IMR-90 (cell line): Measurements from ENCODE around the gene MXD4. TPM values are rescaled to one million over a fixed set of nuclear protein-coding genes. Genes with fewer than 3 reads are reported as not detected.

Source experiments
- ATAC-seq: fragments of 200-7000 bp; cut with Tn5 transposase; 2 replicates; pipeline ENCODE4 v1.9.1; 2020; ENCODE audit warnings: low read depth, mild to moderate bottlenecking, moderate library complexity
- BruUV-seq: library from RNA; stranded (reverse); fragments of 400-500 nt; replicated peaks from 2 replicates; lab custom pipeline; 2021; lab: Mats Ljungman, UMichigan
- CTCF ChIA-PET: fragments of 300-600 bp; formaldehyde crosslinking; extraction: SDS; loops from one replicate; lab custom pipeline; 2021; ENCODE audit warnings: antibody characterized with exemption; lab: Yijun Ruan, JAX
- POLR2A ChIA-PET: fragments of 300-600 bp; sonication (Branson Sonifier 250); formaldehyde crosslinking; loops from one replicate; lab custom pipeline; 2022; ENCODE audit warnings: antibody characterized with exemption; ENCODE audit not compliant: unreplicated experiment; lab: Charles Lee
- DNase-seq: peaks from one replicate; pipeline ENCODE4 v3.0.0; 2013
- H2AFZ ChIP-seq: replicated peaks from 2 replicates; pipeline ENCODE3; 2013; ENCODE audit warnings: low read length, mild to moderate bottlenecking; ENCODE audit not compliant: poor library complexity
- H2AK5ac ChIP-seq: 2 replicates; pipeline ENCODE4 v1.6.1; 2013; ENCODE audit warnings: low read depth, low read length, inconsistent platforms
- H2AK9ac ChIP-seq: replicated peaks from 2 replicates; pipeline ENCODE3; 2013; ENCODE audit warnings: mild to moderate bottlenecking, low read depth, low read length, moderate library complexity; ENCODE audit not compliant: poor library complexity
- H2BK120ac ChIP-seq: 2 replicates; pipeline ENCODE4 v1.6.1; 2013; ENCODE audit warnings: low read depth, low read length, inconsistent platforms
- H2BK15ac ChIP-seq: 3 replicates; pipeline ENCODE4 v1.6.1; 2013; ENCODE audit warnings: low read depth, low read length, inconsistent platforms
- H2BK20ac ChIP-seq: 2 replicates; pipeline ENCODE4 v1.6.1; 2013; ENCODE audit warnings: low read depth, mild to moderate bottlenecking, inconsistent platforms, low read length, moderate library complexity
- H2BK5ac ChIP-seq: 2 replicates; pipeline ENCODE4 v1.6.1; 2013; ENCODE audit warnings: mild to moderate bottlenecking, low read depth, low read length, inconsistent platforms; ENCODE audit not compliant: poor library complexity, severe bottlenecking
- H3K14ac ChIP-seq: replicated peaks from 2 replicates; pipeline ENCODE4 v1.6.1; 2013; ENCODE audit warnings: low read depth, low read length, inconsistent platforms
- H3K18ac ChIP-seq: 2 replicates; pipeline ENCODE4 v1.6.1; 2013; ENCODE audit warnings: low read depth, low read length, control low read depth
- H3K23ac ChIP-seq: 2 replicates; pipeline ENCODE4 v1.6.1; 2013; ENCODE audit warnings: low read depth, low read length, inconsistent platforms
- H3K27ac ChIP-seq: 2 replicates; pipeline ENCODE4 v1.5.1; 2013; ENCODE audit warnings: mild to moderate bottlenecking, control low read depth, low read length; ENCODE audit not compliant: insufficient read depth
- H3K27me3 ChIP-seq: 2 replicates; pipeline ENCODE4 v1.6.1; 2013; ENCODE audit warnings: low read length; ENCODE audit not compliant: control insufficient read depth, insufficient read depth
- H3K36me3 ChIP-seq: 2 replicates; pipeline ENCODE4 v1.6.1; 2013; ENCODE audit warnings: low read length, mixed read lengths; ENCODE audit not compliant: control insufficient read depth, insufficient read depth
- H3K4ac ChIP-seq: 2 replicates; pipeline ENCODE4 v1.6.1; 2013; ENCODE audit warnings: low read depth, low read length, inconsistent platforms
- H3K4me1 ChIP-seq: 2 replicates; pipeline ENCODE4 v1.6.1; 2013; ENCODE audit warnings: low read length, mixed read lengths; ENCODE audit not compliant: control insufficient read depth, insufficient read depth
- H3K4me2 ChIP-seq: 2 replicates; pipeline ENCODE4 v1.6.1; 2013; ENCODE audit warnings: low read depth, mild to moderate bottlenecking, control low read depth, low read length, moderate library complexity
- H3K4me3 ChIP-seq: 2 replicates; pipeline ENCODE4 v1.5.1; 2013; ENCODE audit warnings: low read depth, mild to moderate bottlenecking, control low read depth, low read length, moderate library complexity; ENCODE audit not compliant: insufficient read depth
- H3K56ac ChIP-seq: 2 replicates; pipeline ENCODE4 v1.6.1; 2013; ENCODE audit warnings: low read length, inconsistent platforms; ENCODE audit not compliant: insufficient read depth; ENCODE audit errors: extremely low read depth
- H3K79me1 ChIP-seq, 2 experiments: 2 replicates each; pipeline ENCODE4 v1.6.1; 2013; ENCODE audit warnings: low read length in 2 of 2, inconsistent platforms in 1 of 2, low read depth in 1 of 2
- H3K9ac ChIP-seq: 2 replicates; pipeline ENCODE4 v1.6.1; 2013; ENCODE audit warnings: low read depth, low read length, control low read depth
- H3K9me1 ChIP-seq: 2 replicates; pipeline ENCODE4 v1.6.1; 2013; ENCODE audit warnings: low read length, inconsistent platforms; ENCODE audit not compliant: insufficient read depth
- H3K9me3 ChIP-seq: 2 replicates; pipeline ENCODE4 v1.6.1; 2013; ENCODE audit warnings: low read length; ENCODE audit not compliant: control insufficient read depth, insufficient read depth
- H4K20me1 ChIP-seq: 2 replicates; pipeline ENCODE4 v1.6.1; 2013; ENCODE audit warnings: low read length, inconsistent platforms; ENCODE audit not compliant: insufficient read depth
- H4K5ac ChIP-seq: 2 replicates; pipeline ENCODE4 v1.6.1; 2013; ENCODE audit warnings: mild to moderate bottlenecking, low read depth, low read length, control low read depth
- H4K8ac ChIP-seq, 2 experiments: 2 replicates each; pipeline ENCODE4 v1.6.1; 2013; ENCODE audit warnings: low read depth in 2 of 2, low read length in 2 of 2, control low read depth in 1 of 2, inconsistent platforms in 1 of 2
- H4K91ac ChIP-seq: 2 replicates; pipeline ENCODE4 v1.6.1; 2013; ENCODE audit warnings: low read depth, low read length, inconsistent platforms; ENCODE audit not compliant: insufficient read depth
- CEBPB ChIP-seq: IDR thresholded peaks from 2 replicates; pipeline ENCODE4 v1.6.1; 2012; ENCODE audit warnings: low read depth, low read length, improper control_type of control experiment
- POLR2A ChIP-seq: IDR thresholded peaks from 2 replicates; pipeline ENCODE4 v1.6.1; 2012; ENCODE audit warnings: mild to moderate bottlenecking, low read depth, low read length
- RAD21 ChIP-seq: IDR thresholded peaks from 2 replicates; pipeline ENCODE4 v1.6.1; 2012; ENCODE audit warnings: low read length, improper control_type of control experiment
- RCOR1 ChIP-seq: IDR thresholded peaks from 2 replicates; pipeline ENCODE4 v1.6.1; 2012; ENCODE audit warnings: mild to moderate bottlenecking, low read length, improper control_type of control experiment; ENCODE audit not compliant: insufficient replicate concordance
- SMC3 ChIP-seq: fragments of 150-350 bp; IDR thresholded peaks from 2 replicates; pipeline ENCODE4 v1.6.1; 2016; ENCODE audit warnings: low read depth, mild to moderate bottlenecking, antibody characterized with exemption, low read length, moderate library complexity
- WGBS, 2 experiments: methylation state at CpG; one replicate each; pipeline versions ENCODE4 v1.1.5 to v1.1.7; 2013; ENCODE audit warnings: missing lambda C conversion rate in 2 of 2; ENCODE audit not compliant: insufficient read length in 1 of 2; ENCODE audit errors: extremely low coverage in 2 of 2; 5-methylcytosine and 5-hydroxymethylcytosine counted together
- dilution Hi-C: fragments of 300-500 bp; cut with HindIII; formaldehyde crosslinking; loops from one replicate; pipeline ENCODE4 v1.14.3; 2018; ENCODE audit warnings: low sequenced_read_pairs; ENCODE audit not compliant: unreplicated experiment
- in situ Hi-C: fragments of 300-500 bp; cut with MboI; formaldehyde crosslinking; loops from 3 replicates; pipeline ENCODE4 v1.14.3; 2019; ENCODE audit warnings: low sequenced_read_pairs, inconsistent platforms, mixed read lengths
- intact Hi-C: fragments of 100-400 bp; cut with micrococcal nuclease; formaldehyde crosslinking; loops from 2 replicates; pipeline ENCODE4 v1.10.0; 2022
- polyA plus RNA-seq, 3 experiments: library from polyadenylated mRNA; depleted of rRNA; stranded (reverse); fragments of >200 nt; gene quantifications; 2 replicates each; pipeline ENCODE4 v1.2.3, GENCODE V29; 2012; ENCODE audit warnings: low replicate concordance in 1 of 3
- total RNA-seq: library from RNA; depleted of rRNA; stranded (reverse); fragments of >200 nt; gene quantifications from 2 replicates; pipeline ENCODE4 v1.2.3, GENCODE V29; 2012

MXD4 gene
- total and polyA plus RNA-seq, 2 of the 4 experiments (the other 2 are of a cell fraction), result 22.8 to 54.4 TPM

GRCh38 chr4:2274320-2275043 is 12.6 kb upstream of the MXD4 start:
- Histone ChIP-seq H3K4me3 (no peak overlapping the region), H3K23ac (no peak overlapping the region), H4K5ac (no peak overlapping the region), H3K9me1 (no peaks in the 10 kb centered on the region), H2BK120ac (no peak overlapping the region), H2BK5ac (no peak overlapping the region), H3K18ac (no peak overlapping the region), H3K4me1 (no peaks in the 10 kb centered on the region), H2AFZ (no peak overlapping the region), H3K56ac (no peak overlapping the region), H2AK9ac (no peak overlapping the region), H3K27me3 (peaks cover 2% of the 10 kb centered on the region; the same call in 1 of the 2 replicates), H3K9me3 (no peaks in the 10 kb centered on the region), H4K91ac (no peak overlapping the region), H3K27ac (no peak overlapping the region), H4K8ac (no peak overlapping the region), H3K4me2 (no peak overlapping the region), H4K20me1 (no peaks in the 10 kb centered on the region), H2BK15ac (no peak overlapping the region), H2BK20ac (no peak overlapping the region), H3K9ac (no peak overlapping the region), H3K4ac (no peak overlapping the region), H3K14ac (no peak overlapping the region), H2AK5ac (no peak overlapping the region), H3K79me1 (no peaks in the 10 kb centered on the region), H3K36me3 (no peaks in the 10 kb centered on the region)
- DNase-seq (no peak), ATAC-seq (no peak)
- TF ChIP-seq RCOR1 (no peak), RAD21 (no peak), CEBPB (no peak), POLR2A (no peak), SMC3 (no peak)
- ChIA-PET POLR2A (no interaction called here), CTCF (no interaction called here)
- dilution Hi-C loops, result no loop called here
- BruUV-seq, result no TSS peak
- WGBS, 2 experiments, result 68% methylated on average over 8 of the region's 21 CpGs; no CpG with 5 or more reads in 1 of the 2 experiments
- in situ Hi-C loops, result no loop called here
- intact Hi-C loops, result no loop called here
